Daoy (cell line): ENCODE data around the gene TGM2. TPM values are rescaled to one million over a fixed set of nuclear protein-coding genes. Genes with fewer than 3 reads are reported as not detected.

Experiments
- DNase-seq: peaks from one replicate; pipeline ENCODE4 v3.0.0-alpha.2; 2015; ENCODE audit warnings: low read depth
- total RNA-seq: library from RNA; depleted of rRNA; stranded (reverse); fragments of >200 nt; shearing (Covaris generic); gene quantifications from 2 replicates; pipeline ENCODE4 v1.2.3, GENCODE V29; 2014; rRNA removed

TGM2 gene
- total RNA-seq = 27.3 and 33.4 TPM in 2 replicates

- peak; percentile 87 for DNase-seq
Observed at GRCh38 chr20:38165089-38165965, at the start of gene TGM2. Gene TGM2, minus strand, starts transcription at chr20:38165270. Its CDS starts 72 bp downstream, at chr20:38165198.

GRCh38 chr20:38214256-38215193, 49.5 kb upstream of the TGM2 start:
- no peak for DNase-seq

GRCh38 chr20:38213607-38213940, 48.5 kb upstream of the TGM2 start:
- no peak for DNase-seq

DNA sequence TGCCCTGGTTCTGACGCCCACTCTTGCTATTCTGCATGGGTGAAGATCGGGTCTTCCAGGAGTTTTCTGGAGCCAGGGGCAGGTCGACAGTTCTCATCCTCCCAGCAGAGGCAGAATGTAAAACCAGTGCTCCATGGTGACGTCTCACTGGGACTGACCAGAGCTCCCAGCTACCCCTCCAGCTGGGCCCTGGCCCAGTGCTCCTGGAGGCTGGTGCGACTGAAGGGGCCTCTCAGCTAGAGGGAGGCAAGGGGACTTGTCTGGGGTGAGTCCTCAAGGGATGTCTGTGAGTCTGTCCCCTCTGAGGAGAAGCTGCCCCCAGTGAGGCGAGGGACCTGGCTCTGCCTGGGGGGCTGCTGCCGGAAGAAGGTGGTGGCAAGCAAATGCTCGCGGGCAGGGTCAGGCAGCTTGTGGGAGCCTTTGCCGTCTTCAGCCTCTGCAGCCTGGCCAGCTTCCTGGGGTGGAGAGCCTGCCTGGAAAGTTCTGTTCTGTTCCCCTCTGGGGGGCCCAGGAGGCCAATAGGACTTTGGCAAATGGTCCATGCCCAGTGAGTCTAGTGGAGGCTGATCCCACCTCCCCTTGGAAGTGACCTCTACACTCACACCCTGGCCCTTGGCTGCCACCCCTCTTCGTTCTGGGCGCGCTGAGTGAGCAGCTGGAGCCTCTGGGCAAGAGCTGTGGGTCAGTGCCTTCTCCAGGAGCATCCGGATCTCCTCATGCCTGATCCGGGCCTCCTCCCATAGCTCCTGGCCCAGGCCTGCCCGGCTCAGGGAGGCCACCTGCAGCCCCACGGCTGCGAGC, 47.9 kb upstream of the TGM2 start:
- DNase-seq = no peak

- DNase-seq = no peak
Observed at GRCh38 chr20:38211200-38212097, 46.4 kb upstream of the TGM2 start.

- peak; percentile 58 for DNase-seq
Observed at GRCh38 chr20:38210741-38211140, 45.7 kb upstream of the TGM2 start.

DNA sequence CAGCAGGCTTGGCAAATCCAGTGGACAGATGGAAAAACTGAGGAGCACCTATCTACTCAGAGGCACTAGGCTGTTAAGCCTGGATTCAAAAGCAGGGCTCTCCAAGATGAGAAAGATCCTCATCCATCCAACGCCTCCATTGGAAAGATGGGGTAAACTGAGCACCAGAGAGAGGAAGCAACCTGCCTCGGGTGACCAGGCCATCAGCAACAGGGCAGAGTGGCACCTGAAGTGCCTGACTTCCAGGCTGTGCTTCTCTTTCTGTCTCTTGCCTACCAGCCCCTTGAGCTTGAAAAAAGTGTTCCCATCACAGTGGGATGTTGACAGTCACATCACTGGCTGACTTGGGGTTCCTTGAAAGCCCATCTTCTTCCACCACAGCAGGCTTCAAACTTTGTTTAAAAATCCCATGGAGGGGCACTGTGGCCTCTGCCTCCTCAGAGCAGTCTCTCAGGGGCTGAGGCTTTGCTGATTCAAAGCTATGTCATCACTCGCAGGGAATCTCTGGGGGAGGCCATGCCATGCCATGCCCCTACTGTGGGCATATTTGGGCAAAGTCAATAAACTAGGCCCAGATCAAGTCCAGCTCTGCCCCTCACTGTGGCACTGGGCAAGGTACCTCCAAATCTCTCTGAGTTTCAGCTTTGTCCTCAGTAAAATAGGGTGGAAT, 44.8 kb upstream of the TGM2 start:
- DNase-seq = peak; percentile 44

DNA sequence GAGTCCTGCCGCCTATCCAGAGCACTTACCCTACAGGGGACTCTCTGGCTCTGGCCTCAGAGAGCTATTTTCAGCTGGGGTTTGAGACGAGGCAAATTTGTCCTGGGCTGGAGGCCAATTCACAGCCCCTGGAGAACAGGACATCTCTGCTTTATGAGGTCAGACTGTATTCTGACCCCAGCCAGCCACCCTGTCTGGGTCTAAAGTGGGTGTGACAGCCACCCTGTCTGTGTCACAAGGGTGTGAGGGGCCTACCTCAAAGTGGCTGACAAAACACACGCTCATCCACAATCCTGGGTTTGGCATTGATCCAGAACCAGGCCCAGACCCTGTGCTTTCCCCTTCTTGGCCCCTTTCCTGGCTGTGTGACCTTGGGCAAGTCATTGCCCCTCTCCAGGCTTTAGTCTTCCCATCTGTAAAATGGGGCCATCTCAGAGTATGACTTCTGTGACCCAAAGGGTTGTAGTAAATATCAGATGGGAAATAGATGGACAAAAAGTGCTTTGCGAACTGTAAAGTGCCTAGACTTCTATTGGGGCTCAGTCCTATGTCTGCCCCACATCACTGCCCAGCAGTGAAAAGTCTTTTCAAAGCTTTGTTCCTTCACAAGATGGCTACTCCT, 44.1 kb upstream of the TGM2 start:
- DNase-seq = no peak

GRCh38 chr20:38208523-38208922, 43.5 kb upstream of the TGM2 start:
- DNase-seq = no peak

DNA sequence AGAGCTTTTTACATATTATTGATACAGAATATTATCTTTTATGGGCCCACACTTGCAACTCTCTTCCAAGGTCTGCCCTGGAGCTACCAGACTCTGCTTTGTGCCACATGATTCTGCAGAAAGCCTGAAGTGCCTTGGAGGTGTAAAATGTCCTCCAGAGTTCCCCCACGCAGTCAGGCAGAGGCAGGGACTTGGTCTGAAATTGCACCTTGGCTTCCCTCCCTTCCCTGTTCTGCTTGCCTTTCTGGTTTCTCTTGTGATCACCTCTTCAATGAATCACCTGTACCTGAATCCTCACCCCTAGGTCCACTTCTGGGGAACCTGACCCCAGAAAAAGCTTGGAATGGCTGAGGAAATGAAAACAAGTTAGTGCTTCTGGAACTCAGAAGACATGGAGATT, 43.0 kb upstream of the TGM2 start:
- no peak for DNase-seq

GRCh38 chr20:38207621-38208020, 42.6 kb upstream of the TGM2 start:
- no peak for DNase-seq

- DNase-seq = no peak
Observed at GRCh38 chr20:38205001-38205400, 39.9 kb upstream of the TGM2 start.

GRCh38 chr20:38203981-38204357, 38.9 kb upstream of the TGM2 start:
- DNase-seq = no peak

- DNase-seq = no peak
Observed at GRCh38 chr20:38203337-38203980, 38.4 kb upstream of the TGM2 start.

GRCh38 chr20:38202982-38203293, 37.9 kb upstream of the TGM2 start:
- DNase-seq = no peak

- DNase-seq = no peak
Observed at GRCh38 chr20:38202153-38202981, 37.3 kb upstream of the TGM2 start.

DNA sequence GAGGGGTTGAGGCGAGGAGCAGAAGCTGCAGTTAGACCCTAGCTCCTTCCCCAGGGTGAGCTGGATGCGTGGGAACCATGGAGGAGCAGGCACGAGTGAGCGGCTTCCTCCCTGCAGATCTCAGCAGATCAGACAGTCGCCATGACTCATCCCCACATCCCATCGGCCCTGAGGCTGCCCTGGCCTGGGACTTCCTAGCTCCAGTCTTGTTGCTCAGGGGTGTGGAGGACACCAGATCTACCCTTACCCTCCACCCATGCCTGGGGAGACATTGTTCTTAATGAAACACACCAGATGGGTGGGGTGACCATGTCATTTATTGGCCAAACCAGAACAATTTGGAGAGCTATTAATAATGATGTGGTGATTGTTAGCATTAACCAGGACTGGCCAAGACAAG, 36.3 kb upstream of the TGM2 start:
- peak; percentile 77 for DNase-seq

- no peak for DNase-seq
Observed at GRCh38 chr20:38200646-38201045, 35.6 kb upstream of the TGM2 start.
